K562 (cell line): Measurements from ENCODE around the gene SASH3. TPM values are rescaled to one million over a fixed set of nuclear protein-coding genes. Genes with fewer than 3 reads are reported as not detected.
A peak's percentile ranks its signal among the peaks of the same experiment; 100 is the strongest.

Source experiments
- BRD9 ChIP-seq: fragments of 450-650 bp; IDR thresholded peaks from 2 replicates; pipeline ENCODE4 v1.6.1; 2018; ENCODE audit warnings: low read depth; ENCODE audit not compliant: partially characterized antibody
- CBX1 ChIP-seq: sonication (generic); IDR thresholded peaks from 2 replicates; pipeline ENCODE4 v1.6.1; 2016; ENCODE audit warnings: antibody characterized with exemption, low read depth, mild to moderate bottlenecking
- E2F3 ChIP-seq: fragments of 250-450 bp; sonication (Bioruptor Pico); IDR thresholded peaks from 2 replicates; pipeline ENCODE4 v1.4.0; 2020; ENCODE audit warnings: mild to moderate bottlenecking
- EHMT2 ChIP-seq: fragments of 450-650 bp; IDR thresholded peaks from 2 replicates; pipeline ENCODE4 v1.6.1; 2018; ENCODE audit warnings: antibody characterized with exemption
- FOXK1 ChIP-seq: sonication (generic); formaldehyde crosslinking; IDR thresholded peaks from 2 replicates; pipeline ENCODE4 v1.8.0; 2022; ENCODE audit warnings: missing genetic modification reagents, mild to moderate bottlenecking, borderline replicate concordance
- FUS ChIP-seq: fragments of 200-400 bp; formaldehyde crosslinking; optimal IDR thresholded peaks from 2 replicates; pipeline ENCODE3; 2017; ENCODE audit warnings: low read depth, low read length
- HDAC2 ChIP-seq: fragments of 450-650 bp; IDR thresholded peaks from 2 replicates; pipeline ENCODE4 v1.6.1; 2016; ENCODE audit warnings: mild to moderate bottlenecking
- JUN ChIP-seq, 2 experiments: sonication (generic) in 1 of 2; formaldehyde crosslinking in 1 of 2; IDR thresholded peaks; 2 replicates each; pipeline versions ENCODE4 v1.6.1 to v1.8.0; 2012 to 2022; ENCODE audit warnings: borderline replicate concordance in 2 of 2, mild to moderate bottlenecking in 2 of 2, improper control_type of control experiment in 1 of 2, low read depth in 1 of 2, low read length in 1 of 2, missing genetic modification reagents in 1 of 2
- MYNN ChIP-seq, 2 experiments: sonication (generic); formaldehyde crosslinking in 1 of 2; IDR thresholded peaks; 2 replicates each; pipeline versions ENCODE4 v1.5.0 to v1.6.1; 2016 to 2020; ENCODE audit warnings: antibody characterized with exemption in 1 of 2, missing genetic modification reagents in 1 of 2
- NFE2 ChIP-seq: IDR thresholded peaks from 2 replicates; pipeline ENCODE4 v1.6.1; 2014; ENCODE audit warnings: antibody characterized with exemption, low read depth
- NFIC ChIP-seq: fragments of 450-650 bp; IDR thresholded peaks from 2 replicates; pipeline ENCODE4 v1.6.1; 2017; ENCODE audit warnings: mild to moderate bottlenecking, inconsistent platforms
- RAD51 ChIP-seq: fragments of 450-650 bp; IDR thresholded peaks from 2 replicates; pipeline ENCODE4 v1.7.1; 2016; ENCODE audit warnings: low read depth, mild to moderate bottlenecking, borderline replicate concordance
- SMAD4 ChIP-seq: fragments of 250-450 bp; sonication (Bioruptor Pico); conservative IDR thresholded peaks from 2 replicates; pipeline ENCODE4 v1.8.0; 2021; ENCODE audit warnings: inconsistent platforms, mild to moderate bottlenecking, moderate library complexity
- SNRNP70 ChIP-seq: fragments of 200-400 bp; formaldehyde crosslinking; optimal IDR thresholded peaks from 2 replicates; pipeline ENCODE3; 2017; ENCODE audit warnings: low read depth, low read length
- SRF ChIP-seq, 2 experiments: fragments of 250-450, 450-650 bp in 1 of 2; sonication (Bioruptor Pico) in 1 of 2; sonication (generic) in 1 of 2; formaldehyde crosslinking; IDR thresholded peaks; 2 replicates each; pipeline versions ENCODE4 v1.5.0 to v1.5.1; 2020 to 2022; ENCODE audit warnings: mild to moderate bottlenecking in 1 of 2, missing genetic modification reagents in 1 of 2
- SRSF9 ChIP-seq: fragments of 200-400 bp; formaldehyde crosslinking; IDR thresholded peaks from 2 replicates; pipeline ENCODE4 v1.6.1; 2017; ENCODE audit warnings: low read depth, low read length, borderline replicate concordance
- TEAD1 ChIP-seq, 2 experiments: fragments of 450-650 bp in 1 of 2; sonication (generic) in 1 of 2; formaldehyde crosslinking; IDR thresholded peaks; 2 replicates each; pipeline versions ENCODE4 v1.4.0 to v1.8.0; 2020 to 2022; ENCODE audit warnings: mild to moderate bottlenecking in 2 of 2, missing genetic modification reagents in 1 of 2
- polyA plus RNA-seq, 8 experiments: library from polyadenylated mRNA; depleted of rRNA in 4 of 8; stranded (reverse) in 5 of 8; unstranded in 3 of 8; fragments of >200 nt; fragmentation: Nextera tagmentation in 2 of 8; fragmentation: Illumina TruSeq in 1 of 8; extraction: Ambion mirVana in 2 of 8; extraction: Trizol in 1 of 8; gene quantifications; 2 replicates each; pipeline versions ENCODE4 v1.2.1 to v1.2.3, GENCODE V29; 2011 to 2014; ENCODE audit warnings: inconsistent platforms in 1 of 8, missing spikeins in 1 of 8
- total RNA-seq, 7 experiments: library from RNA; depleted of rRNA in 6 of 7; stranded (reverse); fragments of >200 nt in 6 of 7; fragmentation: Illumina TruSeq in 2 of 7; extraction: Trizol in 2 of 7; gene quantifications; 2 replicates each; pipeline versions ENCODE4 v1.2.1 to v1.2.3, GENCODE V29; 2011 to 2021; ENCODE audit warnings: low replicate concordance in 1 of 7
- TF ChIP-seq, protein P1 (sequence below): sonication (generic); formaldehyde crosslinking; IDR thresholded peaks from 2 replicates; pipeline ENCODE4 v1.5.0; 2020; ENCODE audit warnings: missing genetic modification reagents
- TF ChIP-seq, protein P2 (sequence below): fragments of 250-450 bp; sonication (Bioruptor Pico); IDR thresholded peaks from 2 replicates; pipeline ENCODE4 v1.6.1; 2021; ENCODE audit warnings: mild to moderate bottlenecking
- TF ChIP-seq, protein P3 (sequence below): fragments of 450-650 bp; formaldehyde crosslinking; IDR thresholded peaks from 2 replicates; pipeline ENCODE4 v1.4.0; 2020; ENCODE audit warnings: mild to moderate bottlenecking, mixed read lengths
- TF ChIP-seq, protein P4 (sequence below): sonication (generic); formaldehyde crosslinking; IDR thresholded peaks from 2 replicates; pipeline ENCODE4 v1.9.0; 2022; ENCODE audit warnings: mild to moderate bottlenecking, missing genetic modification reagents
- TF ChIP-seq, protein P5 (sequence below): fragments of 150-350 bp; conservative IDR thresholded peaks from 2 replicates; pipeline ENCODE4 v1.6.1; 2014; ENCODE audit warnings: low read length

SASH3 gene
- total and polyA plus RNA-seq, 9 of the 15 experiments (the other 6 are each of a cell fraction or from before 2014, with no cell fraction given) = 0.03 to 0.72 (median 0.08) TPM

DNA sequence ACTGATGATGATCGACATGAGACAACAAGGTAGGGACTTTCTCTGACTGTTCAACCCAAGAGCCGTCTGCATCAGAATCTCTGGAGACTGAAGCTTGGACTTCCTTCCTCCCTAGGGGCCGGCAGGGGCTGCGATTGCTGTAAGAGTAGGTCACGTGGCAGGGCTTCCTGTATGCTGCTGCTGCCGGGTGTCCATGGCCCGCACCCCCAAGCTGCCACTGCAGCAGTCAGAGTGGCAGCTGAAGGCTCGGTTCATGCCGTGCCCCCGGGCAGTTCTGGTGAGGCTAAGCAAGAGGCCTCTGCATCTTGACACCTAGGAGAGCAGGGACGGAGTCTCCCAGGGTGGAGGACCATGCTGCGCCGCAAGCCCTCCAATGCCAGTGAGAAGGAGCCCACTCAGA, at the start of gene SASH3 (continued):
- TF ChIP-seq FUS (no peak), FOXK1 (CRISPR knock-in tag) (no peak), JUN (IDR thresholded peaks at IDR 0.05; ENCODE audit: borderline replicate concordance, low read depth, low read length) (no peak), JUN (CRISPR knock-in tag; IDR thresholded peaks at IDR 0.05; ENCODE audit: borderline replicate concordance) (no peak), SRSF9 (no peak), SRF (CRISPR knock-in tag; IDR thresholded peaks at IDR 0.05) (no peak), TEAD1 (CRISPR knock-in tag; IDR thresholded peaks at IDR 0.05) (no peak), NFIC (no peak), RAD51 (0 out of 2 replicates have a peak, but pooled peaks have one; percentile 31), MYNN (IDR thresholded peaks at IDR 0.05) (no peak), MYNN (CRISPR knock-in tag; IDR thresholded peaks at IDR 0.05) (no peak), SMAD4 (CRISPR knock-in tag) (no peak), SNRNP70 (no peak), BRD9 (no peak), EHMT2 (no peak), NFE2 (no peak), HDAC2 (no peak), CBX1 (no peak), E2F3 (CRISPR knock-in tag) (no peak)
- TF ChIP-seq, protein P1, sequence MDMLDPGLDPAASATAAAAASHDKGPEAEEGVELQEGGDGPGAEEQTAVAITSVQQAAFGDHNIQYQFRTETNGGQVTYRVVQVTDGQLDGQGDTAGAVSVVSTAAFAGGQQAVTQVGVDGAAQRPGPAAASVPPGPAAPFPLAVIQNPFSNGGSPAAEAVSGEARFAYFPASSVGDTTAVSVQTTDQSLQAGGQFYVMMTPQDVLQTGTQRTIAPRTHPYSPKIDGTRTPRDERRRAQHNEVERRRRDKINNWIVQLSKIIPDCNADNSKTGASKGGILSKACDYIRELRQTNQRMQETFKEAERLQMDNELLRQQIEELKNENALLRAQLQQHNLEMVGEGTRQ (CRISPR knock-in tag) = peak; percentile 57
- TF ChIP-seq, protein P2, sequence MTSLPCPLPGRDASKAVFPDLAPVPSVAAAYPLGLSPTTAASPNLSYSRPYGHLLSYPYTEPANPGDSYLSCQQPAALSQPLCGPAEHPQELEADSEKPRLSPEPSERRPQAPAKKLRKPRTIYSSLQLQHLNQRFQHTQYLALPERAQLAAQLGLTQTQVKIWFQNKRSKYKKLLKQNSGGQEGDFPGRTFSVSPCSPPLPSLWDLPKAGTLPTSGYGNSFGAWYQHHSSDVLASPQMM (CRISPR knock-in tag) = no peak
- TF ChIP-seq, protein P3, sequence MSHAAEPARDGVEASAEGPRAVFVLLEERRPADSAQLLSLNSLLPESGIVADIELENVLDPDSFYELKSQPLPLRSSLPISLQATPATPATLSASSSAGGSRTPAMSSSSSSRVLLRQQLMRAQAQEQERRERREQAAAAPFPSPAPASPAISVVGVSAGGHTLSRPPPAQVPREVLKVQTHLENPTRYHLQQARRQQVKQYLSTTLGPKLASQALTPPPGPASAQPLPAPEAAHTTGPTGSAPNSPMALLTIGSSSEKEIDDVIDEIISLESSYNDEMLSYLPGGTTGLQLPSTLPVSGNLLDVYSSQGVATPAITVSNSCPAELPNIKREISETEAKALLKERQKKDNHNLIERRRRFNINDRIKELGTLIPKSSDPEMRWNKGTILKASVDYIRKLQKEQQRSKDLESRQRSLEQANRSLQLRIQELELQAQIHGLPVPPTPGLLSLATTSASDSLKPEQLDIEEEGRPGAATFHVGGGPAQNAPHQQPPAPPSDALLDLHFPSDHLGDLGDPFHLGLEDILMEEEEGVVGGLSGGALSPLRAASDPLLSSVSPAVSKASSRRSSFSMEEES (CRISPR knock-in tag) = peak; percentile 39; the same call in 1 of the 2 replicates
- TF ChIP-seq, protein P4, sequence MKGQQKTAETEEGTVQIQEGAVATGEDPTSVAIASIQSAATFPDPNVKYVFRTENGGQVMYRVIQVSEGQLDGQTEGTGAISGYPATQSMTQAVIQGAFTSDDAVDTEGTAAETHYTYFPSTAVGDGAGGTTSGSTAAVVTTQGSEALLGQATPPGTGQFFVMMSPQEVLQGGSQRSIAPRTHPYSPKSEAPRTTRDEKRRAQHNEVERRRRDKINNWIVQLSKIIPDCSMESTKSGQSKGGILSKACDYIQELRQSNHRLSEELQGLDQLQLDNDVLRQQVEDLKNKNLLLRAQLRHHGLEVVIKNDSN = peak; percentile 49; the same call in 1 of the 2 replicates
- TF ChIP-seq, protein P5, sequence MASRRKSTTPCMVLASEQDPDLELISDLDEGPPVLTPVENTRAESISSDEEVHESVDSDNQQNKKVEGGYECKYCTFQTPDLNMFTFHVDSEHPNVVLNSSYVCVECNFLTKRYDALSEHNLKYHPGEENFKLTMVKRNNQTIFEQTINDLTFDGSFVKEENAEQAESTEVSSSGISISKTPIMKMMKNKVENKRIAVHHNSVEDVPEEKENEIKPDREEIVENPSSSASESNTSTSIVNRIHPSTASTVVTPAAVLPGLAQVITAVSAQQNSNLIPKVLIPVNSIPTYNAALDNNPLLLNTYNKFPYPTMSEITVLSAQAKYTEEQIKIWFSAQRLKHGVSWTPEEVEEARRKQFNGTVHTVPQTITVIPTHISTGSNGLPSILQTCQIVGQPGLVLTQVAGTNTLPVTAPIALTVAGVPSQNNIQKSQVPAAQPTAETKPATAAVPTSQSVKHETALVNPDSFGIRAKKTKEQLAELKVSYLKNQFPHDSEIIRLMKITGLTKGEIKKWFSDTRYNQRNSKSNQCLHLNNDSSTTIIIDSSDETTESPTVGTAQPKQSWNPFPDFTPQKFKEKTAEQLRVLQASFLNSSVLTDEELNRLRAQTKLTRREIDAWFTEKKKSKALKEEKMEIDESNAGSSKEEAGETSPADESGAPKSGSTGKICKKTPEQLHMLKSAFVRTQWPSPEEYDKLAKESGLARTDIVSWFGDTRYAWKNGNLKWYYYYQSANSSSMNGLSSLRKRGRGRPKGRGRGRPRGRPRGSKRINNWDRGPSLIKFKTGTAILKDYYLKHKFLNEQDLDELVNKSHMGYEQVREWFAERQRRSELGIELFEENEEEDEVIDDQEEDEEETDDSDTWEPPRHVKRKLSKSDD = no peak
